HG03159 (cell line): ENCODE results near the gene BAZ2A.

Source experiments
- ATAC-seq: cut with Tn5 transposase; IDR thresholded peaks from one replicate; pipeline ENCODE4 v1.9.1; 2021; ENCODE audit warnings: mild to moderate bottlenecking, moderate library complexity; ENCODE audit not compliant: unreplicated experiment

Gene BAZ2A

GRCh38 chr12:56635806-56636674, 5.9 kb upstream of the BAZ2A start:
- peak; percentile 34 for ATAC-seq

GRCh38 chr12:56634837-56635791, 5.0 kb upstream of the BAZ2A start:
- ATAC-seq, result peak; percentile 39

GRCh38 chr12:56634242-56634836, 4.2 kb upstream of the BAZ2A start:
- no peak for ATAC-seq

- no peak for ATAC-seq
These were observed 3.5 kb upstream of the BAZ2A start for GRCh38 chr12:56633468-56634241.

GRCh38 chr12:56632701-56633467, 2.8 kb upstream of the BAZ2A start:
- ATAC-seq, result no peak

- no peak for ATAC-seq
These were observed 1.9 kb upstream of the BAZ2A start for GRCh38 chr12:56631790-56632700.

GRCh38 chr12:56629459-56630179, 507 bp downstream of the BAZ2A start:
- peak; percentile 6 for ATAC-seq

- no peak for ATAC-seq
These were observed 1.3 kb downstream of the BAZ2A start for GRCh38 chr12:56628671-56629458.

GRCh38 chr12:56626701-56627100, 3.4 kb downstream of the BAZ2A start:
- ATAC-seq, result no peak

- no peak for ATAC-seq
These were observed 7.6 kb downstream of the BAZ2A start for GRCh38 chr12:56622535-56622934.

GRCh38 chr12:56616925-56617324, 13.2 kb downstream of the BAZ2A start:
- ATAC-seq, result no peak

GRCh38 chr12:56616244-56616643, 13.9 kb downstream of the BAZ2A start:
- no peak for ATAC-seq

- ATAC-seq, result no peak
These were observed 15.5 kb downstream of the BAZ2A start for GRCh38 chr12:56614627-56615026.

- ATAC-seq, result no peak
These were observed 25.8 kb downstream of the BAZ2A start for GRCh38 chr12:56604355-56604754.

GRCh38 chr12:56602239-56602638, 27.9 kb downstream of the BAZ2A start:
- no peak for ATAC-seq

- ATAC-seq, result no peak
These were observed 28.6 kb downstream of the BAZ2A start for GRCh38 chr12:56601503-56601902.

- no peak for ATAC-seq
These were observed 29.4 kb downstream of the BAZ2A start for GRCh38 chr12:56600753-56601152.
